ENCODE results near the gene FHIT.

FHIT gene

DNA sequence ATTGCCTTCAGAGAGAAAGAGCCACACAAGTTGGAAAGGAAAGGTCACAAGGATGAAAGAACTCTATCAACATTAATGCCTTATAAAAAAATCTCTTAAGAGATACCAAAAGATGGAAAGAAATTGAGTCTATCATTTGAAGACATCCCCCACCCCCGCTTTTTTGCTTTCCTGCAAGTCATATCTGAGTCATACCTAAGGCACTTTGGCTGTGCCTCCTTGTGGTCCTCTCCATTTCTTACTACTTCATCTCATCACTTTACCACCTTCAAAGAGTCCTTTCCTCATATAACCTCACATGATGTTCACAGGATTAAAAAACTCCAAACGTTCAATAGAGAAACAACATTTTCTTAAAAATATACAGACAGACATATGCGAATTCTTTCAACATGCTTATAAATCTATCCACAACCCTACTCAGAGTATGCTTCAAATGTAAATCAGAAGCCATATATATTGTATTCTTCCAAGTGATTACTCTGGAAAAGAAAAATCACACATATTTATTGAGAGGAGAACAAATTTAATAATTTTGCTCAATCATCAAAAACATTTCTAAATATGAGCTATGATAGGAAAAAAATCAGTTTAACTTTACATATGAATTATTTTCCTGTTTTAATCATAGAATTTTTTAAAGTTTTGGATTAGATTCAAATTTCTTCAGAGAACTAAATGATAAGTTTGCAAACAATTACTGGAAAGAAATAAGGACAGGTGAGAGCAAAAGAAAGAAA lies 1197.6 kb downstream of the FHIT start:
- DNase-seq (ENCODE audit: low read depth in 2 of 2): no peak

DNA sequence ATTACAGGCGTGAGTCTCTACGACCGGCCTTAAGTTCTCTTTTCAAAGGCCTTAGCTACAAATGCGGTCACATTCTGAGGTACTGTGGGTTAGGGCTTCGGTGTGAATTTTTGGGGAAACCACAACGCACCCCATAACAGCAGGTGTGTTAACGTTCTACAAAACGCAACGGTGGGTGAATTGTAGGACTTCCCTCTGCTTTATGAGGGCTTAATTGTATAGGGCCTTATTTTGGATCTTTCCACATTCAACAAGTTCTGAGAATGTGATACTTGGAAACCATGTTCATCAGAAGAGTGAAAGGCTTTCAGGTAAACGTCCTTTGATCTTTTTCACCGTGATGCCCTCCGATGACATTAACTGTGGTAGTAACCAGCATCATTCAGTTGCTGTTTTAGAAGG lies 1202.8 kb downstream of the FHIT start:
- peak in 1 of 2 donors; percentile 1 for DNase-seq (ENCODE audit: low read depth in 2 of 2)

DNA sequence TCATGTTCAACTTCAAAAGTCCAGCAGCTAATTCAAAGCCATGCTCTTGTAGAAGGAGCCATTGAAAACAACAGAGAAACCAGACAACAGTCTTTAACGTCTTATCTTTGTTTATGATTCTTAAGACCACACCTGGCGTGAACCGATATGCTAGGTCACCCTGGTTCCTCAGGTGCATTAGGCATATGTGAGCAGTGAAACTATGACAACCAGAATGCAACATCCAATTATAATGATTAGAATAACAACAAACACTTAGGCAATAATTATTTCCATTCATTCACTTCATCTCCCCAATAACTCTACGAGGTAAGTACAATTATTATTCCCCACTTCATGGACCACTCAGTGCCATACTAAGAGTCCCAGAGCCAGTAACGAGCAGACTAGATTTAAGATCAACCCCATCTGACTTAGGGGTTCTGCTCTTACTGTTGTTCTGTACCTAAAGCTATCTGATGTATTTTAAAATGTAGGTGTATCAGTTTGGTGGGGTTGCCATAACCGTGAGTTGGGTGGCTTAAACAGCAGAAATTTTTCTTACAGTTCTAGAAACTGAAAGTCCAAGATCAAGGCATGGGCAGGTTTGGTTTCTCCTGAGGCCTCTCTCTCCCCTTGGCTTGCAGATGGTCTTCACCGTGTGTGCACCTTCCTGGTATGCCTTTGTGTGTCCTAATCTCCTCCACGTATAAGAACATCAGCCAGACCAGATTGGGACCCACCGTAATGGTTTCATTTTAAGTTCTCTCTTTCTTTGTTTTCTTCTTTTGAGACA lies 1203.6 kb downstream of the FHIT start:
- no peak for DNase-seq (ENCODE audit: low read depth in 2 of 2)

DNA sequence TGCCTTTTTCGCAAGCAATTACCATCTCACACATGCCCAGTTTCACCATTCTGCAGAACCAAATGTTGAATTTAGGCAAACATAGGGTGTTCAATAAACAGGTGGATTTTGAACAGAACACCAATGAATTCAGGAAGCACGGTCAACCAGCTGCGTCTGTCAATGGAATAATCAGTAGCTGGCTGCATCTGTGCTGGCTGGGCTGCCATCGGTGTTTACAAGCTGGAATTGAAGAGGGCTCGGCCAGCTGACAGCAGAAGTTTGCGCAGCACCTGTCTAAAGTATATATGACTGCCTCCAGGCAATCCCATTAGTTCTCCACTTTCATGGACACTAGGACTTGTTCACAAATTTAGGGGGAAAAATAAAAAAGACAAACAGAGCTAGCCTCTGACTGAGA lies 1205.0 kb downstream of the FHIT start:
- DNase-seq (ENCODE audit: low read depth in 2 of 2): no peak

DNA sequence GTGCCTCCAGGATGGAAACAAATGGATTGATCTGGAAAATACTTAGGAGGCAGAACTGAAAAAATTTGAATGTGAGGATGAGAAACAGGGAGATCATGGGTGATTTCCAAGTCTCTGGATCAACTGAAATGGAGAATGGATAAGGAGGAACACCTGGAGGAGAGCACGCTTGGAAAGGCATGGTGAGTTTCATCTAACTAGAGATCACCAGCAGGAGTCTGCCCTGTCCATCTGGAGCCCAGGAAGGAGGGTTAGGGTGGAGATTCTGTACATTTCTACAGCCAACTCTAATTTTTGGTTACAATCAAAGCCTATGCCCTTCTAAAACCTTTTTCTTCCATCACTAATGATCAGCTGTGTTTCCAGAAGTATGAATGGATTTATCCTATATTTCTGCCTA lies 1205.6 kb downstream of the FHIT start:
- DNase-seq (ENCODE audit: low read depth in 2 of 2): no peak

DNA sequence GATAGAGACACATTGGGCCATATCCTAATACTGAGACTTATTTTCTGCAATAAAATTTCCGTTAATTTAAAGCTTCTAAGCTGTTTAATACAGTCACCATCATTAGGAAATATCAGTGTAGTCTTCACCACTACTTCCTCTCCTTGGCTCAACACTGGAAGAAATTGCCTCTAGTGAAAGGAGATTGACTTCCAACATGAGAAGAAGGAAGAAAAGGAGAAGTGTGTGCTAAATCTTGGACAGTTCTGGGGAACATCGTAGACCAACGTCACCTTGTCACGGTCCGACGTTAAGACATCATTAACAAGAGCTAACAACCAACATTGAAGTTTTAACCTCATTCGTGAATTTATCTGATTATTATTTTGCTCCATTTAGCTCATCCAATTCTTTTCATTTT lies 1214.4 kb downstream of the FHIT start:
- no peak for DNase-seq (ENCODE audit: low read depth in 2 of 2)

DNA sequence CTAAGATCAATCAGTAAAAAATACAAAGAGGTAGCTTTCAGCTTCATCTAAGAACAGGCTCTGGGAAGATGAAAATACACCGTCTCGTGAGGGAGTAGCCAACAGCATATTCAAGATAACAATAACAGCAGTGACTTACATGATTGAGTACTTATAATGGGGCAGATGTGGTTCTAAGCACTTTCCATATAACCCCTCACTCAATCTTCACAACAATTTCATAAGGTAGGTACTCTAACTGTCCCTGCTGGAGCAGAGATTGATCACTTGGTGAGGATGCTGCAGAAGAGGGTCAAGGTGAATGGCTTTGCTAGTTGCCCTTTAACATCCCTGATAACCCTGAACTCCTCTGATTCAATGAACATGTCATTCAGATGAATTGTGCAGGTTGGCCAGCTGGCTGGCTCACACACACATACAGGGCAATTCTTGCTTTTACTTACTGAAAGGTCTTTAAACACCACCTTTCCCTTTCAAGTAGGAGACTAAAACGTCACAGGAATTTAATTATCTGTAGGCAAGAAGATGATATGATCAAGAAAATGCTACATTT lies 1217.3 kb downstream of the FHIT start:
- no peak for DNase-seq (ENCODE audit: low read depth in 2 of 2)

DNA sequence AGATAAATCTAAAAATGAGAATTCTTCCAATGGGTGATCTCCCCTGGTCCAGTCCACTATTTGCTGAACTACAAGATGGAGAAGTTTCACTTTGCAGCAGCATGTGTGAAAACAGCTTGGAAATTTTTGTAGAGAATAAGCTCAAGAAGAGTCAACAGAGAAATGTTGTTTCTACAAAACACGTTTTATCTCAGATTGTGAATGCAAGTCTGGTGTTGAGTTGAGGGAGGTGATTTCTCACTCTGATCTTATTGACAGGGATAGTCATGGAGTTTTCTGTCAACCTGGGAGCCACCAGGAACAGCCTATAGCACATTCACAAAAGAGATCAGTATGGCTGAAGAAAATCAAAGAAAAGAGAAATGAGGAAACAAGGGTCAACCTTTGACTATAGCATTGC lies 1220.3 kb downstream of the FHIT start:
- DNase-seq (ENCODE audit: low read depth in 2 of 2): no peak

DNA sequence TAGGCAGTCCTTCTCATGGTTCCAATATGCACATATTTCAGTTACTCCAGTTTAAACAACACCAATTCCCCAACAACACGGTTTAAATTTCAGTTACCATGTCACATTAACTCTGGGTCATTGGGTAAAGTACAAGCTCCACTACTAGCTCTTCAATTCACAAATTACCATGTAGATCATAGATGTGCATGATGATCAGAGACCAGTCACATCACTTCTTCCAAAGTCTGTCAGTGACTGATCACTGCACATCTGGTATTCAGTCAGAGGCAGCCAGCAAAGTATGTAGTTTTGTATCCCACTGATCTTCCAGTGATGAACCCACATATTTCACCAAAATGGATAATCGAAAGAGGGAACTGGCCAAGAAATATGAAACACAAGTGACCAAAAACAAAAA lies 1223.0 kb downstream of the FHIT start:
- DNase-seq (ENCODE audit: low read depth in 2 of 2): no peak

DNA sequence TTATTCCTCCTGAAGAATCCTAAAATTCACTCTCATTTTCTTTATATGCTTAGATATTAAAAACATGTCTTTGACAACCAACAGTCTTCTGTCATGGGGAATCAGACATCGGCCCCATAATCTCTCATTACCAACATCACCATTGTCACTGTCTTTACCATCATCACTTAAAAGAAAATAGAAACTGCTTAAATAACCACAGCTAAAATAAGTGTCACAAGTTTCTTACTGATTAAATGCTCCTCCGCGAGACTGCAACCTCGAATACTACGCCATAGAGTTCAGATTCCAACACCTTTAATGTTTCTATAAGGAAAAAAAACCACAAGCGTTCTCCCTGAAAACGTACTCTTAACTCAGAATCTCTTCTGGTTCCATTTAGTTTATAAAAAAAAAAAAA lies 1223.9 kb downstream of the FHIT start:
- no peak for DNase-seq (ENCODE audit: low read depth in 2 of 2)

DNA sequence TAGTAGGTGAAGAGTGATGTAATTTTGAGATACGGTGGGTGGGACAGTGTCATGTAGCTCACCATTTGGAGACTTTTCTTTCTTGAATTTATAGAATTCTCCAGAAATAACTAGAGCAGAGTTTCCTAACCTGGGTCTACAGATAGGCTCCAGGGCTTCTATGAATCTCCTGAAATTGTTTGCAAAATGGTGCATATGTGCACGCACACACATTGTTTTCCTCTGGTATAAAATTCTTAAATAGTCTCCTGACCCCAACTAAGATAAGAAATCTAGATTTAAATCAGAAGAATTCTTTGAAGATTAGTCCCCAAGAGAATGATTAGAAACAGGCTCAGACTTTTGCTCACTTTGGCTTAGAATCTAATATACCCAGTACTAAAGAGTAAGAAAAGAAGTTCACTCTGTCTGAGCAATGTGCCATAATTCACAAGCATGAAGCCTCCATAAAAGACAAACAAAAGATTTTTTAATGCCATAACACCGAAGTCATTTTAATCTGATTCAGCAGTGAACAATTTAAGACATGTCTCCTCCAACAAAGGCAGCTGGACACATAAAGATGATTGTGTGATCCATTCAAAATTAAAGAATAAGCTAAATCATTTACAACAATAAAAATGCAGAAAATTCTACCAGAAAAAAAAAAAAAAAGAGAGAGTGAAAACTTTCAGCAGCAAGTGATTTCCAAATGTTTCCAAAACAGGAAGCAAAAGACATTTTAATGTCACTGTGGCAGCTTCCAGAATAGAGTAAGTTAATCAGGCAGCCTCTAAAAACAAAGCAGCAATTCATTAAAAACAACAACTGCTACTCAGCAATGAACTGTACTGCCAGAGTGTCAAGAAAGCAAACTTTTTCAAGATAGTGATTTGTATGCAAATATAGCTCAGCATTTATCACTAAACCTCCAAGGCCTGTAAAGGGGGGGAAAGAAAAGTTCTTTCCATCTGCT lies 1225.9 kb downstream of the FHIT start:
- DNase-seq (ENCODE audit: low read depth in 2 of 2): no peak

DNA sequence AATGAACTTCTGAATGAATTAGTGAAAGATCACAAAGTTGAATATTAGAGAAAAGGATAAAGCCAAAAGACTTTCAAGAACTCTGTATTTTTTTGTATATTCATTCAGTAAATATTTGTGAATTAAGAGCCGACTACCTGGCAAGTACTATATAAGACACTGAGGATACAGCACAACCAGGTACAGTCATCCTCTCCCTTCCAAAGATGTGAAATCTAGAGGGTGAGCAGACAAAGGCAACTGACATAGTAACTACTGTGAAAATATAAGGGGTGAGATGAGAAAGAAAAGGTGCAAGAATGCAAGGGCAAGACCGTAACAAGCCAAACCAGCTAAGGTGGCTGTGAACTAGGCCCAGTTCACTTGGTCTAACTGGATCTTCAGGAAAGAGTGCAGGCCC lies 1226.9 kb downstream of the FHIT start:
- no peak for DNase-seq (ENCODE audit: low read depth in 2 of 2)

DNA sequence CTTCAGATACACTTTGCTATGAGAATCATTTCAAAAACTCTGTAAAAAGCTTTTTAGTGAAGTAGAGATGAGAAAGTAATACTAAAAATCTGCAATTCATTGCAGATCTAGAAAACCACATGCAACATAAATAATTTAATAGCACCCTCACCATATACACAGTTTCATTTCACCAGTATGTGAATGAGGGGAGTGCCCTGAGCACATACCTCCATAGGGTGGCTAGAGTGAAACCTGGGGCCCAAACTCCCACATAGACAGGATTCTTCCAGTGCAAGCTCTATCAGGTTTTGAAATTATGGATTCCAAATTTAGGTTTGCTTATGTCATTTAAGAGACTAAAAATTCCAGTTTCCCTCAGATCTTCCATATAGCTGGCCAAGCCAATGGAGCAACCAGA lies 1228.1 kb downstream of the FHIT start:
- DNase-seq (ENCODE audit: low read depth in 2 of 2): no peak

DNA sequence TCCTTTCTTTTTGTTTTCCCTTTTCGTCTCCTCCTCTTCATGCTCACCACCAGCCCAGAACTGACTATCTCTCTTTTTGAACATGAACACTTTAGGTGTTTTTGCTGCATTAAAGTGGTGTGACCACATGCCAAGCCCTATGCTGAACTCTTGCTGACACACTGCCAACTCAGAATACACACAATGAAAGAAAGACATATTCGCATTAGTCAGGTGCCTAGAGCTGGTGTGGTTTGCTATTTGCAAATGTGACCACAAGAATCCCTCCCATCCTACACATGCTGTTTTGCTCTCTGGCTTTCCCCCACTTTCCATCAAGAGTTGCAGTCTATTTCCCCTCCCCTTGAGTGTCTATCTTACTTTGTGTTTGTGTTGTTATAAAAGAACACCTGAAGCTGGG lies 1233.6 kb downstream of the FHIT start:
- no peak for DNase-seq (ENCODE audit: low read depth in 2 of 2)

DNA sequence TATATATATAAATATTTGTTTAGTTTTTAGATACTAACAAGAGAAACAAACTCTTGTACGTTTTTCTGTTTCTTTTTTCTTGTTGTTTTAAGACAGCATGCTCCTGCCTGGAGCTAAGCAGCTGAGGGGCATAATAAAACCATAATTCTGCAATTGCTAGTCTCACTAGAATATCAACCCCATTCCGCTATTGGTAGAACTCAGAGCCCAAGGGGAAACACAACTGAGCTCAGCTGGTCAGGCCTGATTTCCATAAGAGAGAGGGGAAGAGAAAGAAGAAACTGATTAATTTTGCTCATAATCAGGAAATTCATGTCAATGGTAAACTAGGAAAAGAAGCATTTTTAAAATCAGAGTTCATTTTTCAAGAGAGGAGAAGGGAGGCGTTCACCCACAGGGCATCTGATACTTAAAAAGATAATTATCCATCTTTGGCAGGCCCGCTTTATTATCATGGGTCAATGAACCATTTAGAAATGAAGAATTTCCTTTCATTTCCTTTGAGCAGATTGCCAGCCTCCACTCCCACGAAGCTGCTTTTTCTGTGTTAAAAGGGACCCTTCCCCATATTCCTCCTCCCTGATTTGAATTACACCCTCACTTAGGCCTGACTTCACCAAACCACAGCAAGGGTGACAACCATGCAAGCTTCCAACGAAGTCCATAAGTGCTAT lies 1236.1 kb downstream of the FHIT start:
- no peak for DNase-seq (ENCODE audit: low read depth in 2 of 2)

DNA sequence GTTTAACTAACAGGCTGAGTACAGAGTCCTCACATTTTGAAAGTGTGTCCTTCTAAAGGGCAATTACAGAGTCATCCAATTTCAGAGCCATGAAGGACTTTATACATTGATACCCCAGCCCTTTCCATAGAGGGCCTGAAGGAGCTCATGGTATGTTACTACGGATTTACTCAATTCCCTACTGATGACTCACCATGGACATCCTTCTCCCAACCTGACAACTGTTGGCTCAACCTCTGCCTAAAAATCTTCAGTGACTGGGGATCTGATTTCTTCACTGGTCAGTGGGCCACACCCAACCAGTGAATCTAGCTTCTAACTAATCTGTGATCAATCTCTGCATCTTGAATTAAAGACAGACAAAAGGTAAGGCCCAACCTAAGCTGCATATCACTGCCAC lies 1238.0 kb downstream of the FHIT start:
- DNase-seq (ENCODE audit: low read depth in 2 of 2): no peak

DNA sequence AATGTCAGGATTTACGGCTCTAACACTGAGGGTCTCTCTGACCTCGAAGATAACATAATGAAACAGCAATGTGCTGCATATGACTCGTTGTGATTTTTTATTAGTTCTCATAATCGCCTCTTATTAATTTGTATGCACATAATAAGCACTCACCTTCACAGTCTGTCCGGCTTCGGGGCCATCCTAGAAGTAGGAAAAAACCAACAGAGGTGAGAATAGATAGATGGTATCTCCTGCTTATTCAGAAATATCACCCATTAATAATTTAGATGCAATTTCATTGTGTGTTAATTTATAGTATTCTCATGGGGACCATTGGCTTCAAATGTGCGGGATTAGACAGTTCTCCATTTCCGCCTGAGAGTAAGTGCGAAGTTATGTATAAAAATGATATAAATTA lies 1240.0 kb downstream of the FHIT start:
- DNase-seq (ENCODE audit: low read depth in 2 of 2): no peak

DNA sequence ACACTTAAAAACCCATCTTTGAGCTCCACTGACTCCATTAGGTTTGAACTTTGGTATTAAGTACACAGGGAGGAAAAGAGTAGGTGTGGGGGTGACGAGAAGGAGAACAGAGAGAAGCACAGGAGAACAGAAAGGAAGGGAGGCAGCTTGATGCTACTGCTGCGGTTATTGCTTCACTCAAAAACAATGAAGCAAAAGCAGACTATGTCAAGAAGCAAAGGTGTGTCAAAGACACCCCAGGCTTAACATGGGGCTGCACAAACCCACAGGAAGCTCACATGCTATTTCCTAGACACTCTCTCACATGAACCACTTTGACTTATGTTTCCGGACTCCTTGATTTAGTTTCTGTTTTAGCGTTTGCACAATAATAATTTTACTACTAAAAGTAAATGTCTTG lies 1240.5 kb downstream of the FHIT start:
- DNase-seq (ENCODE audit: low read depth in 2 of 2): peak; percentile 20 to 22

DNA sequence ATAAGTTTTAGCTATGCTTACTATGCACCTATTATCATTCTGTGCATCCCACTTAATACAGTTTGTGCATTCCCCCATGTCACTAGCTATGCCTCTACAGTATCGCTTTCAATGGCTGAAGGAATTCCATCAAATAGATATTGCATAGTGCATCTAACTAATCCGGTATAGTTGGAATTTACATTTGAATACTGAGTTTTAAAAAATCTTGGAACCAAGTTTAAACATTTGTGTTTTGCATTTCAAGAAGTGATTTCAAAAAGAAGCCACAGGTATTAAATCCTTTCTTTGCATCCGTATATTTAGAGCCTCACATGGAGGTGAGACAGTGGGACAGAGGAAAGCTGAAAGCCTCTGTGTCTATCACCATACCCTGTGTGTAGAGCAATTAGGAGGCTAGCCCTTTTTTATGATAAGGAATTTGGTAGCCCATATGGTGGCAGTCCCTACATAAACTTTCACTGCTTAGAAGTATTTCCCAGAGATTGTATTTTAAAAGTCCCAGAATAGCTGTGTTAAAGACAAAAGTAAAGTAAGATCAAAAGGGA lies 1241.2 kb downstream of the FHIT start:
- no peak for DNase-seq (ENCODE audit: low read depth in 2 of 2)

DNA sequence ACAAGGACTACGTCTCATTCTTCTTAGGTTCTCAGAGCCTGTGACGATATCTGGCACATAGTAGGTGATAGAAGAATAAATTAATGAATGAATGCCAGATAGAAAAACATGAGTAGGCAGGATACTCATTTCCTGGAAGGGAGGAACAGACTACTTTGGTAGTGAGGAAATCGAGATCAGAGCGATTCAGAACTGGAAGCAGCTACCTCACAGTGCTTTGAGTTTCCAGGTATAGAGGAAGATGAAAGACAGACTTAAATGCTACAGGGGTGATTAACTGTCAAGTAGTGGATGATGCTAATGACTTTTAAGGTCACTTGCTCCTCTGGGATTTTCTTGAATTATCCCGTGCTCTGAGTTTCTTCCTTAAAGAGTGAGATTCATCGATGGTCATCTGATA lies 1249.9 kb downstream of the FHIT start:
- no peak for DNase-seq (ENCODE audit: low read depth in 2 of 2)

Data from stimulated activated CD8-positive, alpha-beta memory T cell treated with anti-CD3 and anti-CD28 coated beads, Interleukin-2, amount 100 ng/mL, for 1 hour (primary cell).